ENCODE data around the gene TMEM82.
A peak's percentile ranks its signal among the peaks of the same experiment; 100 is the strongest.

Gene TMEM82

GRCh38 chr1:15722411-15722810, 19.9 kb upstream of the TMEM82 start:
- no peak for DNase-seq

GRCh38 chr1:15722836-15723532, 19.3 kb upstream of the TMEM82 start:
- no peak for DNase-seq

DNA sequence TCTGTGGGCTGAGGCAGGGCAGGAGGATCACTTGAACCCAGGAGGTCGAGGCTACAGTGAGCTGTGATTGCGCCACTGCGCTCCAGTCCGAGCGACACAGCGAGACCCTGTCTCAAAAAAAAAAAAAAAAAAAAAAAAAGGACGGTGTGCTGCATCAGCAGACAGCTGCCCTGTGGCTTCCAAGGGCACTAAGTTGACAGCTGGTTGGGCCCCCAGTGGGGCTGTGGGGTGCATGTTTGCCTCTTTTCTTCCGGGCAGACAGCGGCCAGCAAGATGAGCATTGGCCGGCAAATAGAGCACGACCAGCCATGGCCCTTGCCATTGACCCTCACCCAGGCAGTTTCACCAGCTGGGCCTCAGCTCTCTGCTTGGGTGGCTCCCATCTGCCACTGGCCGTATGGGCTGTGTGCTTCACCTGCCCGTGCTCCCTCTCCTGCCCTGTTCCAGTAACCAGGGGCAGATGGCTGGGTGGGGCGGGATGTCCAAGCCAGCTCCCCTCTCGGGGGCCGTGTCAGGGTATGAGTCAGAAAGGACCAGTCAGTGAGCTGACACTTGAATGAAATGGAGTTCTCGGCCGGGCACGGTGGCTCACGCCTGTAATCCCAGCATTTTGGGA, 18.6 kb upstream of the TMEM82 start:
- DNase-seq, result no peak

DNA sequence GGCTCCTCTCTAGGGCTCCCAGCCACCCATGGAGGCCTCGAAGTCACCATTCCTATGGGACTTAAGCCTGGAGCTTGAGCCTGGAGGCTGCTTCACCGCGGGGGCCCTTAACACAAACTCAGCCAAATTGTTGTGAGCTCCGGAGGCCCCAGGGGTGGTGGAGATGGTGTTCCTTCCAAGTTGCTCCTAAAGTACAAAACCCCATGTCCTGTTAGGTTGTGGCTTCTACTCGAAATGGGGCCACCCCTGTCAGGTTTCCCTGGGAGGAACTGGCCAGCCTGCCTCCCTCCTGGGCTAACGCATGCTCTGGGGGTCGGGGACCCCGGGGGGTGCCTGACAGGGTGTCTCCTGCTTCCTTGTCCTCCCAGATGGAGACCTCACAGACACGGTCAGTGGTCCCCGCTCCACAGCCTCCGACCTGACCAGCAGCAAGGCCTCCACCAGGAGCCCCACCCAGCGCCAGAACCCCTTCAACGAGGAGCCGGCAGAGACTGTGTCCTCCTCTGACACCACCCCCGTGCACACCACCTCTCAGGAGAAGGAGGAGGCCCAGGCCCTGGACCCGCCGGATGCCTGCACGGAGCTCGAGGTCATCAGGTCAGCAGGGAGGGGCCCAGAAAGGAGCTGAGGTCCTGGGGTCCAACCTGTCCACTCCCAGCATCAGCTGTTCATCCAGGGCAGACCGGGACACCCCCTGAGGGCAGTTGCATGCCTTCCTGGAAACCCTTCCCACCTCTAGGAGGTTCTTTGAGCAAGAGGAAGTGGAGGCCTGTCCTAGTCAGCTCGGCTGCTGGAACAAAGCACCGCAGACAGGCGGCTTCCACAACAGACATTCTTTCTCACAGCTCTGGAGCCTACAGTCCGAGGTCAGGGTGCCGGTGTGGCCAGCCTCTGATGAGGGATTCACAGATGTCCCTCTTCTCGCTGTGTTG, 17.1 kb upstream of the TMEM82 start:
- DNase-seq, result no peak

- no peak for DNase-seq
Observed at GRCh38 chr1:15726508-15726907, 15.8 kb upstream of the TMEM82 start.

DNA sequence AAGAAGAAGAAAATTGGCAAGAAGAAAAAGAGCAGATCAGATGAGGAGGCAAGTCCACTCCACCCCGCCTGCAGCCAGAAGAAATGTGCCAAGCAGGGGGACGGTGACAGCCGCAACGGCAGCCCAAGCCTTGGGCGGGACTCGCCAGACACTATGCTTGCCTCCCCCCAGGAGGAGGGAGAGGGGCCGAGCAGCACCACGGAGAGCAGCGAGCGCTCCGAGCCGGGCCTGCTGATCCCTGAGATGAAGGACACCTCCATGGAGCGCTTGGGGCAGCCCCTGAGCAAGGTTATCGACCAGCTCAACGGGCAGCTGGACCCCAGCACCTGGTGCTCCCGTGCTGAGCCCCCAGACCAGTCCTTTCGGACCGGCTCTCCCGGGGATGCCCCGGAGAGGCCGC, 15.3 kb upstream of the TMEM82 start:
- no peak for DNase-seq

DNA sequence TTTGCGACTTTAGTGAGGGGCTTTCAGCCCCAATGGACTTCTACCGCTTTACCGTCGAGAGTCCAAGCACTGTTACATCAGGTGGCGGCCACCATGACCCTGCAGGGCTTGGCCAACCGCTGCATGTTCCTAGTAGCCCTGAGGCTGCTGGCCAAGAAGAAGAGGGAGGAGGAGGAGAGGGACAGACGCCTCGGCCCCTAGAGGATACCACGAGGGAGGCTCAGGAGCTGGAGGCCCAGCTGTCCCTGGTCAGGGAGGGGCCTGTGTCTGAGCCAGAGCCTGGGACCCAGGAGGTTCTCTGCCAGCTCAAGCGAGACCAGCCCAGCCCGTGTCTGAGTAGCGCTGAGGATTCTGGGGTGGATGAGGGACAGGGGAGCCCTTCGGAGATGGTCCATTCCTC, 14.9 kb upstream of the TMEM82 start:
- DNase-seq, result no peak

DNA sequence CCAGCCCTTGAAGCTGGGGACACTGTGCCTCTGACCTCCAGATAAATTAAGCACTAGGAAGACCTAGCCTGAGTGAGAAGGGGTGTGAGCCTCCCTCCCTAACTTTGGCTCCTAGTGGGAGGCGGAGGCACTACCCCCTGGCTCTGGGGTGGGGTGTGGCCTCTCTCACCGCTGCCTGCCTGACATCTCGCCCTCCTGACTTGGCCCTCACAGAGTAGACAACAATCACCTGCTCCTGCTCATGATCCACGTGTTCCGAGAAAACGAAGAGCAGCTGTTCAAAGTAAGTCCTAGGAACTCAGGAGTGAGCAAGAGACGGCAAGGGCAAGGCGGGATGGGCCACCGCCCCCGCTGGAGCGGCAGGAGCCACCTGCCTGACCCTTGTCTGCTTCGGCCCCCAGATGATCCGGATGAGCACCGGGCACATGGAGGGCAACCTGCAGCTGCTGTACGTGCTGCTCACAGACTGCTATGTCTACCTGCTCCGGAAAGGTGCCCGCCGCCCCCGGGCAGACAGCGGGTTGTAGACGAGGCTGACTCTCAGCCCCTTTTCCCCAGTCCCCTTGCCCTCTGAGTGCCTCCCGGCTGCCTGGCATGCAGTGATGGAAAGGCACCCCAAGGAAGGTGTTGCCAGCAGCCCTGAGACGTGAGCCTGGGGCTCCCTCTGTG, 14.3 kb upstream of the TMEM82 start:
- no peak for DNase-seq

GRCh38 chr1:15728937-15729657, 13.2 kb upstream of the TMEM82 start:
- DNase-seq, result no peak

DNA sequence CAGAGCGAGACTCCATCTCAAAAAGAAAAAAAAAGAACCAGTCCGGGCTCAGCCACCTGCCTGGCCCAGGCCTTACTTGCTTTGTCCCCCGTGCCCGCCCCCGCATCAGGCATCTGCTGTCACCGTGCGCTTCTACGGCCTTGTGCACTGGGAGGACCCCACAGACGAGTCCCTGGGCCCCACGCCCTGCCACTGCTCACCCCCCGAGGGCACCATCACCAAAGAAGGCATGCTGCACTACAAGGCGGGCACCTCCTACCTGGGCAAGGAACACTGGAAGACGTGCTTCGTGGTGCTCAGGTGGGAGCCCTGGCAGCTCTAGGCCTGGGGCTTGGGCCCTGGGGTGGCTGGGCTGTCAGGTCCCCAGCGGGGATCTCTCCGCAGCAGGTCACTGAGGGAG, 11.9 kb upstream of the TMEM82 start:
- DNase-seq, result no peak

GRCh38 chr1:15730936-15731335, 11.4 kb upstream of the TMEM82 start:
- DNase-seq, result no peak

DNA sequence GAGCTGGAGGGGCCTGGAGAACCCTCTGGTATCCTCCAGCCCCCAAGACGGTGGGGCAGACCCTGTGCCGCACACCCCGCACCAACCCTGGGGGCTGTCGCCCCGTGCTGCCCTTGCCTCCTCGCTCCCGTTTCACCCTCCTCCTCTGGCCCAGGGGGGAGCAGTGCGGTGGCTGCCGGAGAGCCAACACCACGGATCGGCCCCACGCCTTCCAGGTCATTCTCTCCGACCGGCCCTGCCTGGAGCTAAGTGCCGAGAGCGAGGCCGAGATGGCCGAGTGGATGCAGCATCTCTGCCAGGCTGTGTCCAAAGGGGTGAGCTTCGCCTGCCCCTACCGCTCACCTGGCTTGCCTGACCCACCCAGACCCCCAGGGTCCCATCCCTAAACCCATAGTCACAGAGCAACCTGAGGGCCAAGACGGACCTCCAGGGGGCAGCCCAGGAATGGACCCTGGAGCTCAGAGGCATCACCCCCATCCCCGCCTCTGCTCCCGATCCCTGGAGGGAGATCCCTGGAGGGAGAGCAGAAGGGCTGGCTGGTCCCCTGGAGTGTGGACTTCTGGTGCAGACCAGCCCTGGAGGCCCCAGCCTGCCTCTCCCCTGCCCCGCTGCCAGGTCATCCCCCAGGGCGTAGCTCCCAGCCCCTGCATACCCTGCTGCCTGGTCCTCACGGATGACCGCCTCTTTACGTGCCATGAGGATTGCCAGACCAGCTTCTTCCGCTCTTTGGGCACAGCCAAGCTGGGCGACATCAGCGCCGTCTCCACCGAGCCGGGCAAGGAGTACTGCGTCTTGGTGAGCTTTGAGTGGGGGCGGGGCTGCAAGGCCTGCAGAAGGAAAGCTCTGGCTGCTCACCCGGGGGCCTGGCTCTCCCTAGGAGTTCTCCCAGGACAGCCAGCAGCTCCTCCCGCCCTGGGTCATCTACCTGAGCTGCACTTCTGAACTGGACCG, 10.3 kb upstream of the TMEM82 start:
- no peak for DNase-seq

DNA sequence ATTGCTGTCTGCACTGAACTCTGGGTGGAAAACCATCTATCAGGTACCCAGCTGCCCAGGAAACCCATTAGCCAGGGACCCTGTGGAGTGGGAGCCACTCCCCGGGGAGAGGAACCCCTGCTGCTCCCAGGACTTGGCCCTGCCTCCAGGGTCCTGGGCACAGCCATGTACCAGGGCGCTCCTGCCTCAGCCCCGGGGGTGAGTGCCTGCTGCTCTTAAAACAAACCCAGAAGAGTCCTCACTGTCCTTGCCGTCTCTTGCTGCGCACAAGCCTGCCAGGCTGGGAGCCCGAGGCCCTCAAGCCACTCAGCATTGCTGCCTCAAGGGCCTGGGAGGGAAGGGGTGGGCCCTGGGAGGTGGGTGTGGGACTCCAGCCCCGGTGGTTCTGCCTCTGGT, 9.6 kb upstream of the TMEM82 start:
- DNase-seq, result no peak

- no peak for DNase-seq
Observed at GRCh38 chr1:15733218-15733725, 9.0 kb upstream of the TMEM82 start.

DNA sequence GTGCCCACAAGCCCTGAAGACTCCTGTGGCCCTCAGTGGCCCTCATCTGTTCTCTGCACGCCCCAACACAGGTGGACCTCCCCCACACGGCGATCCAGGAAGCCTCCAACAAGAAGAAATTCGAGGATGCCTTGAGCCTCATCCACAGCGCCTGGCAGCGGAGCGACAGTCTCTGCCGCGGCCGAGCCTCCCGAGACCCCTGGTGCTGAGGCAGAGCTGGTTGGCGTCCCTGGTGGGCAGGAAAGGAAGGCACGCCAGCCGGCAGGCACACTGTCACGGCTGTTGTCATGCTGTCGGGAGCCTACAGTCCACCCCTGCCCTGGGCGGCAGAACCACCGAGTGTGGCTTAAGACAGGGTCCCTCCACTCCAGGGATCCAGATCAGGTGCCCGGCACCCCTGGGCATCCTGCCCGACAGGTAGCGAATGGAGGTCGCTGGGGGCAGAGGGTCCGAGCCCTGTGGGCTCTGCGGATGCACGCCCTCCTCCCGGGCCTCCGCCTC, 8.5 kb upstream of the TMEM82 start:
- no peak for DNase-seq

DNA sequence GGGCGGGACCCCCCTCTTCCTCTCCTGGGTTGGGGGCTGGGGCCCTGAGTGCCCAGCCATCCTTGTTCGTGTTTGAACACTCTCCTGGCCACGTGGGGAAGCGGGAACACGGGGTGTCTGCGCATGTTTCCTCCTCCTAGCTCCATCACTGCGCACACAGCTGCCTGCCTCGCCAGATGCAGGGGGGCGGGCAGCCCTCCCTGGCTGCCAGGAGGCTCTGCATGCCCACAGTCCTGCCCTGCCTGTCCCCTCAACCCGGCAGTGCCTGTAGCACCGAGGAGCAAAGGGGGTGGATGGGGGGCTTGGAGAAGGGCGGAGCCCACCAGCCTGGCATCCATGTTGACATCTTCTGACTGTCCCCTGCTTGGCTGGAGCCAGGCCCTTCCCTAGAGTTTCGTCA, 8.0 kb upstream of the TMEM82 start:
- no peak for DNase-seq

- DNase-seq, result no peak
Observed at GRCh38 chr1:15734901-15735300, 7.4 kb upstream of the TMEM82 start.

- DNase-seq, result no peak
Observed at GRCh38 chr1:15735304-15736037, 6.8 kb upstream of the TMEM82 start.

DNA sequence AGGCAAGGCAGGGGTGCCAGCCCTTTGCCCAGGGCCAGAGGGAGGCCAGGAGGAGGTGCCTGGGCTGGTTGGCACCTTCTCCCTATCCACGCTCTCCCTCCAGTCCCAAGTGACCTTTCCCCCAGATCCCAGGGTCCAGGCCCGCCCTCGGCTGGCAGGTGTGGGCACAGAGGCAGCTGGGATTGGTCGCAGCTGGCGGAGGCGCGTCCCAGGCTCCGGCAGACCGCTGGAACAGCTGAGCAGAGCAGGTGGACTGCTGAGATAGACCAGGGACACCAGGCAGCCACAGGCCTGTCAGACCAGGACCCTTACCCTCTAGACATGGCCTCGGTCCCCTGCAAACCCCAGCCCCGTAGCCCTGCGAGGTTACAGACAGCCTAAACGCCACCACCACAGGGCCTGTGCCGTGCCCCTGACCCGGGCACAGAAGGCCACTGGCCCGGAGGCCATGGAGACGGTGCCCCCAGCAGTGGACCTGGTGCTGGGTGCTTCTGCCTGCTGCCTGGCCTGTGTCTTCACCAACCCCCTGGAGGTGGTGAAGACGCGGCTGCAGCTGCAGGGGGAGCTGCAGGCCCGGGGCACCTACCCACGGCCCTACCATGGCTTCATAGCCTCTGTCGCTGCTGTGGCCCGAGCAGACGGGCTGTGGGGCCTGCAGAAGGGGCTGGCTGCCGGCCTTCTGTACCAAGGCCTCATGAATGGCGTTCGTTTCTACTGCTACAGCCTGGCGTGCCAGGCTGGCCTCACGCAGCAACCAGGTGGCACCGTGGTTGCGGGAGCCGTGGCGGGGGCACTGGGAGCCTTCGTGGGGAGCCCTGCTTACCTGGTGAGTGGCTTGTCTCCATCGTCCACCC, 6.0 kb upstream of the TMEM82 start, which contains the start of gene SLC25A34:
SLC25A34 (plus strand) TSS at position 221 of the 854 bp plus-strand sequence; CDS start at position 449, 228 bp downstream.
- peak; percentile 81 for DNase-seq

Measured in DMS79 treated with DMSO at 0.1 percent for 48 hours (cell line).